Parathyroid adenoma (tissue), 2 donors: Measurements from ENCODE around the gene TMEM131.

ENCODE experiments used
- H2AFZ ChIP-seq: fragments of 300-600 bp; sonication (generic); one replicate; pipeline ENCODE4 v1.7.0; 2017; ENCODE audit warnings: antibody characterized with exemption, mild to moderate bottlenecking
- H3K27ac ChIP-seq: fragments of 300-600 bp; sonication (generic); one replicate; pipeline ENCODE4 v1.7.0; 2017
- H3K27me3 ChIP-seq: fragments of 300-600 bp; sonication (generic); one replicate; pipeline ENCODE4 v1.7.0; 2017; ENCODE audit warnings: low read length; ENCODE audit not compliant: control insufficient read depth, insufficient read depth
- H3K36me3 ChIP-seq: fragments of 300-600 bp; sonication (generic); one replicate; pipeline ENCODE4 v1.7.0; 2017; ENCODE audit warnings: low read length; ENCODE audit not compliant: control insufficient read depth, insufficient read depth
- H3K4me1 ChIP-seq: fragments of 300-600 bp; sonication (generic); one replicate; pipeline ENCODE4 v1.7.0; 2017; ENCODE audit warnings: control low read depth
- H3K4me2 ChIP-seq: fragments of 300-600 bp; sonication (generic); one replicate; pipeline ENCODE4 v1.7.0; 2017; ENCODE audit warnings: low read length
- H3K4me3 ChIP-seq: fragments of 300-600 bp; sonication (generic); one replicate; pipeline ENCODE4 v1.7.0; 2017; ENCODE audit warnings: low read depth, low read length
- H3K79me2 ChIP-seq: fragments of 300-600 bp; sonication (generic); one replicate; pipeline ENCODE4 v1.7.0; 2017; ENCODE audit warnings: control low read depth
- H3K9ac ChIP-seq: fragments of 300-600 bp; sonication (generic); one replicate; pipeline ENCODE4 v1.7.0; 2017; ENCODE audit warnings: mild to moderate bottlenecking
- H3K9me3 ChIP-seq: fragments of 300-600 bp; sonication (generic); one replicate; pipeline ENCODE4 v1.7.0; 2017; ENCODE audit warnings: low read length; ENCODE audit not compliant: control insufficient read depth
- TF ChIP-seq, protein P1 (sequence below): fragments of 300-600 bp; sonication (generic); IDR thresholded peaks from one replicate; pipeline ENCODE4 v1.7.0; 2017; ENCODE audit warnings: antibody characterized with exemption, mild to moderate bottlenecking
- donor health status: primary hyperparathyroidism.

Gene TMEM131

DNA sequence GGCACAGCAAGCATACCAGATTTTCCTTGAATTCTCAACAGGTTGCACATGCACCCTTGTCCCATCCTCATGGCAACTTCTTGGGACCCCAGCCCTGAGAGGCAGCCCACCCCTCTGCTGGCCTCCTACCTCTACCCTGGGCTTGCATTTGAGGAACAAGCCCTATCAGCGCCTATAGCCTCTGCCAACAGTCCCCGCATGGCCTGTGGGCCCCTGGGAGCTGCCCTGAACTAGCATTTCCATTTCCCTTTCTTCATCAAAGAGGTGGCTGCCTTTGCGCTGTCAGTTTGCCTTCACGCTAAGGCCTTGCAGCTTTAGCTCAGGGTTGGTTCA is 287.7 kb downstream of the TMEM131 start:
- TF ChIP-seq, protein P1, sequence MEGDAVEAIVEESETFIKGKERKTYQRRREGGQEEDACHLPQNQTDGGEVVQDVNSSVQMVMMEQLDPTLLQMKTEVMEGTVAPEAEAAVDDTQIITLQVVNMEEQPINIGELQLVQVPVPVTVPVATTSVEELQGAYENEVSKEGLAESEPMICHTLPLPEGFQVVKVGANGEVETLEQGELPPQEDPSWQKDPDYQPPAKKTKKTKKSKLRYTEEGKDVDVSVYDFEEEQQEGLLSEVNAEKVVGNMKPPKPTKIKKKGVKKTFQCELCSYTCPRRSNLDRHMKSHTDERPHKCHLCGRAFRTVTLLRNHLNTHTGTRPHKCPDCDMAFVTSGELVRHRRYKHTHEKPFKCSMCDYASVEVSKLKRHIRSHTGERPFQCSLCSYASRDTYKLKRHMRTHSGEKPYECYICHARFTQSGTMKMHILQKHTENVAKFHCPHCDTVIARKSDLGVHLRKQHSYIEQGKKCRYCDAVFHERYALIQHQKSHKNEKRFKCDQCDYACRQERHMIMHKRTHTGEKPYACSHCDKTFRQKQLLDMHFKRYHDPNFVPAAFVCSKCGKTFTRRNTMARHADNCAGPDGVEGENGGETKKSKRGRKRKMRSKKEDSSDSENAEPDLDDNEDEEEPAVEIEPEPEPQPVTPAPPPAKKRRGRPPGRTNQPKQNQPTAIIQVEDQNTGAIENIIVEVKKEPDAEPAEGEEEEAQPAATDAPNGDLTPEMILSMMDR: no peak
- no peak overlapping the region for H3K4me3 ChIP-seq
- H3K9me3 ChIP-seq: no peaks in the 10 kb centered on the region
- no peaks in the 10 kb centered on the region for H3K27me3 ChIP-seq
- H3K9ac ChIP-seq: no peak overlapping the region
- peaks cover 9% of the 10 kb centered on the region for H3K4me1 ChIP-seq
- H3K79me2 ChIP-seq: no peaks in the 10 kb centered on the region
- H3K4me2 ChIP-seq: no peak overlapping the region
- no peaks in the 10 kb centered on the region for H3K36me3 ChIP-seq
- no peak overlapping the region for H2AFZ ChIP-seq
- H3K27ac ChIP-seq: no peak overlapping the region

DNA sequence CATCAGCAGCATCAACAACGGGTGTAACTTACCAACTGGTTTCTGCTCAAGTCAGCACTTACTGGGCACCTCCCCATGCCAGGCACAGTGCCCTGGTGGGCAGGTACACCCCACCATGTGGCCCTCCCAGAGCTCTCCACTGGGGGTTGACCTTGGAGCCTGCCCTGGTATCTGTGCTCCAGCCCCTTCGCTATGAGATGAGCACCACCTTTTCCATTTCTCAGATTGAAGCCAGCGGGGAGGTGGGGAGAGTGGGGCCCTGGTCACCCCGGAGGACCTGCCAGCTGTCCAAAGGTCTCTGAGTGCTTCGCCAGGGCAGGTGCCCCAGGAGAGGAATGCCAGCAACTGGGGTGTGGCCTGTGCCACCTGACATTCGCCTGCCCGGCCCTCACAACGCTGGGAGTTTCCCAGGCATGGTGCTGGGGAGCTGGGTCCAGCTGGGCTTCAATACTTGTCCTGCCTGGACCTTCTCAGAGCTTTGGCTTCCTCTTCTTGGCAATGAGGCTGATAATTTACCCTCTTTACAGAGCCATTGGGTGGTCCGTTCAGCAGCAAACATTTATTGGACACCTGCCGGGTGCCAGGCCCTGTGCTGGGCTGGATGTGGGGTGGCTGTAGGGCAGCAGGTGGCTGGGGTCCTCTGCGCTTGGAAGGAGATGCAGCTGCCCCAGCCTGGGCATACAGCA is 288.2 kb downstream of the TMEM131 start:
- Histone ChIP-seq H3K9me3 (no peaks in the 10 kb centered on the region), H3K27ac (no peak overlapping the region), H3K36me3 (no peaks in the 10 kb centered on the region), H3K4me1 (peaks cover 9% of the 10 kb centered on the region), H3K79me2 (no peaks in the 10 kb centered on the region), H3K27me3 (no peaks in the 10 kb centered on the region), H3K9ac (no peak overlapping the region), H3K4me2 (no peak overlapping the region), H2AFZ (no peak overlapping the region), H3K4me3 (no peak overlapping the region)
- TF ChIP-seq, protein P1: no peak

DNA sequence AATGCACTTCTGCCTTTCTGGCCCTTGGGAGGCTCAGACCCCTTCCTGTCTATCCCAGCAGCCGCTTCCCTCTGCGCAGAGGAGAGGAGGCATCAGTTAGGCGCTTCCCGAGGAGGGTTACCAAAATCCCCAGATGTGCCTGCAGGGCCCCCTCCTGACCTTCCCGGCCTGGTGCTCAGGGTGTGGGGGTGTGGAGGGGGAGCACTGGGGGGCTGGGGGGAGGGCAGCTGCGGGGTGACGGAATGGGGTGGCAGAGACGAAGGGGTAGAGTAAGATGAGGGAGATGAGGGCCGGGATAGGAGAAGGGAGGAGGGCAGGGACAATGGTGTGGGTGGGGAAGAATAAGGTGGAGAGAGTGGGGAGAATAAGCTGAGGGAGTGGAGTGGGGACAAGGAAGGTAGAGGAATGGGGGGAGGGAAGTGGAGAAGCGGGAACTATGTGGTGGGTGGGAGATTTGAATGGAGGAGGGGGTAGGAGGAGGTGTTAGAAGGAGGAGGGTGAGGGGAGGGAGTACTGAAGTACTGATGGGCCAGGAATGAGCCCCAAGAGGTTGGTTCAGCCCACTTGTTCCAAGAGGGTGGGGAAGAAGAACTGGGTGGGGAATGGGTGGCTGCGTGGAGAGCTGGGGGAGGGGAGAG is 288.9 kb downstream of the TMEM131 start:
- TF ChIP-seq, protein P1: no peak
- no peaks in the 10 kb centered on the region for H3K79me2 ChIP-seq
- H3K9me3 ChIP-seq: no peaks in the 10 kb centered on the region
- no peak overlapping the region for H3K4me2 ChIP-seq
- H3K27me3 ChIP-seq: no peaks in the 10 kb centered on the region
- no peak overlapping the region for H3K9ac ChIP-seq
- H3K27ac ChIP-seq: no peak overlapping the region
- no peaks in the 10 kb centered on the region for H3K36me3 ChIP-seq
- no peak overlapping the region for H3K4me3 ChIP-seq
- H3K4me1 ChIP-seq: peaks cover 9% of the 10 kb centered on the region
- no peak overlapping the region for H2AFZ ChIP-seq
